Breast epithelium (tissue), 3 donors: Measurements from ENCODE around the gene RASGRP1.

Experiments used
- POLR2AphosphoS5 ChIP-seq, 3 donors: sonication (generic); formaldehyde crosslinking; IDR thresholded peaks; one replicate each; pipeline ENCODE4 v1.6.1; 2017; ENCODE audit warnings: antibody characterized with exemption in 3 of 3
- TF ChIP-seq, protein P1 (sequence below), 3 donors: fragments of 450-650 bp; IDR thresholded peaks; one replicate each; pipeline ENCODE4 v1.5.1; 2016 to 2017; ENCODE audit warnings: antibody characterized with exemption in 3 of 3, mild to moderate bottlenecking in 3 of 3, moderate library complexity in 3 of 3

DNA sequence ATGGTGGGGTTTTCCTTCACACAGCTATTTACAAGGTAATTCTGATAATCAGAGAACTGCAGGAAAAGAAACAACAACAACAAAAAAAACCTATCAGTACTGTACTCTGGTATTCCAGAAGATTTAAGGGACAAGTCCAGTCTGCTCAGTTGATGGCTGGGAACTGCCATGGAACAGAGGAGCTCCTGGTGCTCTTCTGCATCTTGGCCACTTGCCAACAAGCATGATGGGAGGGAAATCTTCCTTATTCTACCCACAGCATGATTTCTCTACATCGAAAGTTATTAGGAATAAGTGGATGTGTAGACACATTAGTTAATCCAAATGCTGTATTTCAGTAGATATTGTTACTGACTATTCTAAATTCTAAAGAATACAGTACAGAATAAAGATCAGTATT, 51.7 kb downstream of the RASGRP1 start:
- TF ChIP-seq, protein P1, sequence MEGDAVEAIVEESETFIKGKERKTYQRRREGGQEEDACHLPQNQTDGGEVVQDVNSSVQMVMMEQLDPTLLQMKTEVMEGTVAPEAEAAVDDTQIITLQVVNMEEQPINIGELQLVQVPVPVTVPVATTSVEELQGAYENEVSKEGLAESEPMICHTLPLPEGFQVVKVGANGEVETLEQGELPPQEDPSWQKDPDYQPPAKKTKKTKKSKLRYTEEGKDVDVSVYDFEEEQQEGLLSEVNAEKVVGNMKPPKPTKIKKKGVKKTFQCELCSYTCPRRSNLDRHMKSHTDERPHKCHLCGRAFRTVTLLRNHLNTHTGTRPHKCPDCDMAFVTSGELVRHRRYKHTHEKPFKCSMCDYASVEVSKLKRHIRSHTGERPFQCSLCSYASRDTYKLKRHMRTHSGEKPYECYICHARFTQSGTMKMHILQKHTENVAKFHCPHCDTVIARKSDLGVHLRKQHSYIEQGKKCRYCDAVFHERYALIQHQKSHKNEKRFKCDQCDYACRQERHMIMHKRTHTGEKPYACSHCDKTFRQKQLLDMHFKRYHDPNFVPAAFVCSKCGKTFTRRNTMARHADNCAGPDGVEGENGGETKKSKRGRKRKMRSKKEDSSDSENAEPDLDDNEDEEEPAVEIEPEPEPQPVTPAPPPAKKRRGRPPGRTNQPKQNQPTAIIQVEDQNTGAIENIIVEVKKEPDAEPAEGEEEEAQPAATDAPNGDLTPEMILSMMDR (IDR thresholded peaks at IDR 0.05) = no peak
- TF ChIP-seq POLR2AphosphoS5 (IDR thresholded peaks at IDR 0.05) = no peak
